Activated CD4-positive, alpha-beta T cell treated with anti-CD3 and anti-CD28 coated beads for 48 hours (primary cell): ENCODE data around the gene LACTB.

Experiments used
- DNase-seq: peaks from one replicate; pipeline ENCODE4 v3.0.0-alpha.2; 2020

Gene LACTB, protein sequence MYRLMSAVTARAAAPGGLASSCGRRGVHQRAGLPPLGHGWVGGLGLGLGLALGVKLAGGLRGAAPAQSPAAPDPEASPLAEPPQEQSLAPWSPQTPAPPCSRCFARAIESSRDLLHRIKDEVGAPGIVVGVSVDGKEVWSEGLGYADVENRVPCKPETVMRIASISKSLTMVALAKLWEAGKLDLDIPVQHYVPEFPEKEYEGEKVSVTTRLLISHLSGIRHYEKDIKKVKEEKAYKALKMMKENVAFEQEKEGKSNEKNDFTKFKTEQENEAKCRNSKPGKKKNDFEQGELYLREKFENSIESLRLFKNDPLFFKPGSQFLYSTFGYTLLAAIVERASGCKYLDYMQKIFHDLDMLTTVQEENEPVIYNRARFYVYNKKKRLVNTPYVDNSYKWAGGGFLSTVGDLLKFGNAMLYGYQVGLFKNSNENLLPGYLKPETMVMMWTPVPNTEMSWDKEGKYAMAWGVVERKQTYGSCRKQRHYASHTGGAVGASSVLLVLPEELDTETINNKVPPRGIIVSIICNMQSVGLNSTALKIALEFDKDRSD

DNA sequence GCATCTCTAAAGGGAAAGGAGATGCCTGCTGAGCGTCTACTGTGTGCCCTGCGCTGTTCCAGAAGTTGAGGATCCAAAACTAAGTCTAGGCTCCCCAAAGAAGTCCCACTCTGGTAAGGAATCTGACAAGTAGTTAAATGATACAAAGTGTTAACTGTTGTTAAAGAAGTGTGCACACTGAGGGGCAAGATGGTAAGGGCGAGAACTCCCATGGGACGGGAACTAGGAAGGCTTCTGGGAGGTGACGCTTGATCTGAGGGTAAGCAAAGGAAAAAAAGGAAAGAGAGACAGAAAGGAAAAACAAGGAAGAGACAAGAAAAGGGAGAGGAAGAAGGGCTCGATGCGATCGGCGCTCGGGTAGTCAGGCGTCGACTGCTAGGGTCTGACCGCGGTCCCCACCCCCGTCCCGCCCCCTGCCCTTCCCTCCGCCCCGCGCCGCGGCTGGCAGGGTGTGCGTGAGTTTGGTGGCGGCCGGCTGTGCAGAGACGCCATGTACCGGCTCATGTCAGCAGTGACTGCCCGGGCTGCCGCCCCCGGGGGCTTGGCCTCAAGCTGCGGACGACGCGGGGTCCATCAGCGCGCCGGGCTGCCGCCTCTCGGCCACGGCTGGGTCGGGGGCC lies at the start of gene LACTB:
Gene LACTB (plus strand): TSS at position 480 of the 620 bp plus-strand sequence. CDS start 11 bp downstream, at position 491.
- DNase-seq = peak; percentile 87

DNA sequence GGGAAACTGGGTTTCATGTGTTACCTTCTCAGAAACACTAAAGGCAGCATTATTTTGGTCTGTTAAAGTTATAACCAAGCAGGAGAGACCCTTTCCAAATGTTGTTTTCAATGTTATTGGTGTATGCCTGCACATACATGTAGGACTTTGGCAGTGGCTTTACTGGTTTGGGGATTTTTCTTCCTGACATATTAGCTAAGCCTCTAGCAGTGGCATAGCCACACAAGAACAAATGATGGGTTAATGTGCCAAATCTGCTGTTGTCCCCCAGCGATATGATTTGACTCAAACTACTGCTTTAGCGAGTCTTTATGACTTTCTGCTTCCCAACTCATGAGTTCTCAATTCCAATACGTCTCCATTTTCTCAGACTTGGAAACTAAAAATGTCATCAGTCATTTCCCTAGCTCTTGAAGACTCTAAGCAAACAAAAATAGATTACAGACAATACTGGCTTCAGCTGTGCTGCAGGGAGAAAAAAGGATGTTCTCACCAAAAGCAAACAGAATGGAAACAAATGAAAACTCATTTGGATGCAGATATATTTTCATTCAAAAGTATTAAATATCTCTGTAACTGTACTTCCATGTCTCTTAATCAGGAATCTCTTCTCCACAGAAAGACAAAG lies 49.5 kb upstream of the LACTB start:
- no peak for DNase-seq

DNA sequence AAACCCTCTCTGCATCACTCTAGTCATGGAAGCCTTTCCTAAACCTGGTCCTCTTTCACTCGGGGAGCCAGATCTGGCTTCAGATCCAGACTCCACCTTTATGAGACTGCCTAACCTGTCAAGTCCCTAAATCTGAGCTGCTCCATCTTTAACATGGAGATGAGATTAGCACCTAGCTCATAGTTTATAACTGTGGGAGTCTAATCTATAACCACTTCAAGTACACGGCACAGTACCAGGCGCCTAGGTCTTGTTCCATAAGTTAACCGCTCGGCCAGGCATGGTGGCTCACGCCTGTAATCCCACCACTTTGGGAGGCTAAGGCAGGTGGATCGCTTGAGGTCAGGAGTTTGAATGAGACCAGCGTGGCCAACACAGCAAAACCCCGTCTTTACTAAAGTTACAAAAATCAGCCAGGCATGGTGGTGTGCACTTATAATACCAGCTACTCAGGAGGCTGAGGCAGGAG lies 48.8 kb upstream of the LACTB start:
- DNase-seq = no peak

DNA sequence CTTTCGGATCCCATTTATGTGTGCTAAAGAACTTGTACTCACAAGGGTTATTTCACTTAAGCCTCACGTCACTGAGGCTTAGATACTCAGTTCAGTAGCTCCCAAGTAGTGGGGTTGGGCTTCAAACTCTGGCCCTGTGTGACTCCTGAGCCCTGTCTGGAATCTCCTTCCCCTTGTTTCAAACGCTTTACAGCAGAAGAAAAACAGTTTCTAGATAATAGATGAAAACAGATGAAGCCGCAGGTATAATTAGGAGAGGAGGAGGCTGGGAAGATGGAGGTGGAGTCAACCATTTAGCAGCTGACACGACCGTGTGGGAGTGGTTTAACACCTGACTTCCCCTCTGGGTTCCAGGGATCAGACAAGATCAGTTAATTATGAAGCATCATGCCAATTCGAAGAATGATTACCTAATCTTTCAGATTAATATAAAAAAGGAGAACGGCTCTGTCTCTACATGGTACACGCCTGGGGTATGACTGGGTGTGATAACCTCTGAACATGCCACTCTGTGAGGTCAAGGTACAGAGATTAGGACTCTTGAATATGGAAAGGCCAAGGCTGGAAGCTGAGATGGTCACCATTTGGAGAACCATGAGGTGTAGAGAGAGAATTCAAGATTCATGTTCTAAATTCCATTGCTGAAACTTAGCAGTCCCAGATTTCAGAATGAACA lies 48.0 kb upstream of the LACTB start:
- no peak for DNase-seq

DNA sequence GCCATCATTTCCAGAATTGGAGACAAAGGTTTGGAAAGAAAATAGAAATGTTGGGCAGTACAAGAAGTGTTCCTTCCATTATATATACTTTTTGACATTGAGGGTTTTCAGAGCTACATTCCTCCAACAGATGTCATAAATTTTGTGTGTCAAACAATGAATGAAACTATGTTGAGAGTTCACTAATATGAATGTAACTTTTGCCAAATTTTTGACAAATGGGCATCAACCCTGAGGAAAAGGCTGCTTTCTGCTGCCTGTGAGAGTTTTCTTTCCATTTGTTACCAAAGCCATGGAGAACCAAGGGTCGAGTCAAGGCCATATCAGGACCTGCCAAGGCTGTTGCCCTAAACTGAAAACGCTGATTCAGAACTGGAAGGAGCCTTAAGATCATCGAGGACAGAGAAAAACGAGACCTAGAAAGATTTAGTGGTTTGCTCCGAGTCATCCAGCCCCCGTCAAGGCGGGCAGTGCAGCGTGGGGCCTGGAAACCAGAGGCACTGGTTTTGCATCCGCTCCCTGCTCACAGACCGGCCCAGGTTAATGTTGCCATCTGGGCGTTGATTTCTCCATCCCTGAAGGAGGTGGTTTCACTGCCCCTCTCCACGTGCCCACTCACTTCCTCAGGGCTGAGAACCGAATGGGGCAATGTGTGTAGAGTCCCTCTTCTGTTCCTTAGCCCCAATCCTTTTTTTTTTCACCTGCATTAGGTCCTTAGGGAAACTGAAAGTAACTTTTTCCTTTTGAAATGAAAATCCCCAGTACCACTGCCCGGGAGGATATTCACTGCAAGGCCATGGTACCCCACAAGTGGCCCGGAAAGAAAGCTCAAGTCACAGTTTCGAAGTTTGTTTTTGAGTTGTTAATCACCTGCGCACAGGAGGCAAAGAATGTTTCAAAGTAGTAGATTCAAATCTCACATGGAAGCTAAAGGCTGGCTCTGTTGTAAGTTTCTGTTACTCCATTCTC lies 46.4 kb upstream of the LACTB start:
- DNase-seq = no peak

DNA sequence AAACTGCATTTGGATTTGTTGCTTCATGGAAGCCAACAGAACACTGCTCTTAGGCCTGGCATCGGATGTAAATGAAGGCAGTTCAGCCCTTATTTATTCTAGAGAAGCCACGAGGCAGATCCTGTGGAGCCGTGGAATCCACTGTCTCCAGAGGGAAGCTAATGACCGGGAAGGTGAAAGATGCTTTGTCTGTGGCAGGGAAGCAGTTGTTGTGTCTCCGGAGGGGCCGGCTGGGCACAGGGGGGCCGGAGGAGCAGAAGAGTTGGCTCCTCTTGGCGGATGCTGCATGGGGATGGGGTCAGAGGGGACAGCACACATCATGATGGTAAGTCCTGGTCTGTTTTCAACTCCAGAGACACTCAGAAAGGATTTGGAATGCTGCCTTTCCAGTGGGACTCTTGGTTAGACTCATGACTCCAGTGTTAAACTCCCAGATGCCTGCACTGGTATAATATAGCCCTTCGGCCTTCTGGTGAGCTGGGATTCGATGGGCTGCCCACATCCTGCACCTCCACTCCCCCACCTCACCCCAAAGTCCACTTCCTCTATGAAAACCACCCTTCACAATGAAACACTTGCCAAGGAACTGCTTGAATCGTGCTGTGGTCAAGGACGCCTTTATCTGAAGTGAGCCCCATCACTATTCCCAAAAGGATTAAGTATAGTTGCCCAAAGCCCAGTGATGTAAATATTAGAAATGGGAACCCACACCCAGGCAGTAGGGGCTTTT lies 45.5 kb upstream of the LACTB start:
- DNase-seq = no peak

DNA sequence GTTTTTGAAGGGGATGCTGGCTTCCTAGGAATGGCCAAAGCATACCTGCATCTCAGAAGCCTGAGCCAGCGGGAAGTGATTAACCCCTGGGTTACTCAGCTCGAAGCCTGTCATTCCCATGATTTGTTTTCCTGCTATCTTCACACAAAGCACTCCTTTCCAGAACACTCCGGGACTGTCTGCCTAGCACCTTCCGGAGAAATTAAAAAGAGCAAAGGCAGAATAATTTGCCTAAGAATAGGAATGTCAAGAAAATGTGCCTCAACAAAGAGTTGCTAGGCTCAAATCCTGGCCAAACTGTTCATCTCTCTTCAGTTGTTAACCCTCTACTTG lies 45.0 kb upstream of the LACTB start:
- DNase-seq = no peak

DNA sequence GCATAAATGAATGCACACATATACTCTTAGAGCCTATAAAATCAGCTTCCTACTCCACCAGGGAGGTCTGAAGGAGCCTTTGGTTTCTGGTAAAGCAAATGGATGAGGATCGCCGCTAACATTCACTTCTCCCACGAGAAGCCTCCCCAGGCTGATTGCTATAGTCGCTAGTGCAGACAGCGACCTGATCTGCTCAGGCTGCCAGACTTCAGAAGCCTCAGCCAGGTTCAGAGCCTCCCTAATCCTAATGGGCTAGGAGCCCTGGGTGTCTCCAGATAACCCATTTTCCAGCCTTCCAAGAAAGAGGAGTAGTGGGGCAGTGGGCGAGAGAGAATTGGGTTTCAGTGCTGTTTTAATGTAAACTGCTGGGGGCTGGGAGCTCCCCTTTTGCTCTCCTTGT lies 43.7 kb upstream of the LACTB start:
- no peak for DNase-seq

DNA sequence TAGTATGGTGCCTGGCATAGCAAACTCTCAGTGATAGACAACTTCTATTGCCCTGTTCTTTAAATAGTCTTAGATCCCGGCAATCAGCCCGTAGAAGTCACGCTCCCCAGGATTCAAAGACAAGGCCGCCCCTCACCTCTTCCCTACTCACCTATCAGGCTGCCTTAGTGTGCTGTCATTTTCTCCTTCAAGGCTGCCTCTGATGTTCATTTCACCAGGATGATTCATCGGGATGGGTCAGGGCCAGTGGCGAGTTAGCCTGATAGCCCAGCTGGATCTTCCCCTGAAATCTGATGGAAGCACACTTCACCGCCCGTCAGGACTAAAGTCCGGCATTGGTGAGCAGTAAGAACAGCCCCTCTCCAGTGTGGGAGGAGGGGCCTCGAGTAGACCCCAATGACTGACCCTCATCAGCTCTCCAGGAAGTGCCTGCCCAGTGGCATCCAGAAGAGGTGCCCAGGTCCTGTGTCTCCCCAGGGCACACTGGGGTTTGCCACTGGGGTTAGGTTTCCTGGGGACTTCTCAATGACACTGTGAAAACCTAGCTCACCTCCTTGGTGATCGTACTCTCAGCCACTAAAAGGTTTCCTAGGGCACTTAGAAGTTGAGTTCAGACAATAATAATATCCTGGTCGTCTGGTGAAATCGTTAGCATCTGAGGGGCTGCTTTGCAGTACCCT lies 41.6 kb upstream of the LACTB start:
- no peak for DNase-seq

DNA sequence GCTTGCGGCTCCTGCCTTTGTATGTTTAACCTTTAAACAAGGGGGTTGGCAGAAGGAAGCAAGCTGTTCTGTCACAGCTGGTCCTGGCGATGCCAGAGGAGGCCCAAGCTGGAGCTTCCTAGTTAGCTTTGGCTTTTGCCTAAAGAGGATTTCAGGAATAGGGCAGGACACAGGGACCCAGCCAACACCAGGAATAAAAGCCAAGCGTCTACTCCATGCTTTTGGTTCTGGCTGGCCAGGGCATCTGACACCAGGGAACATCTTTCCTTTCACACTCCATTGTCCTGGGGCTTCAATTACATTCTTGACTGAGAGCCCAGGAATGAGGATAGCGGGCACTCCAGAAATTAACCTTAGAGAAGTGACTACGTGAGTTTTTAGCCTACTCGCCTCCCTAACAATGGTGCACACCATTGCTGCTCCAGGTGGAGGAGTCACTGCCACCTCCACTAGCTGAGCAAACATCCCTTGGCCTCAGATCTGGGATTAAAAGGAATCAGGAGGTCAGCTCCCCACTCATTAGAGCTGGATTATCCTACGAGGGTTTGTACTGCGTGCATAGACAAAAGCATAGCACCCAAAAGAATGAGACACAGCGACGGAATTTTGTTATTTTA lies 40.9 kb upstream of the LACTB start:
- DNase-seq = no peak

DNA sequence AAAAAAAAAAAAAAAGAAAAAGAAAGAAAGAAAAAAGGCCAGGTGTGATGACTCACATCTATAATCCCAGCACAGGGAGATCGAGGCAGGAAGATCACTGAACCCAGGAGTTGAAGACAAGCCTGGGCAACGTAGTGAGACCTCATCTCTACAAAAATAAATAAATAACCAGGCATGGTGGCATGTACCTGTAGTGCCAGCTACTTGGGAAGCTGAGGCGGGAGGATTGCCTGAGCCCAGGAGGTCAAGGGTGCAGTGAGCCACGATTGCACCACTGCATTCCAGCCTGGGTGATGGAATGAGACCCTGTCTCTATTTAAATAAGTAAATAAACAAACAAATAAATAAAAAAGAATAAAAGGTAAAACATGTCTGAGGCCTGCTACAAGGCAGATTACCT lies 39.3 kb upstream of the LACTB start:
- no peak for DNase-seq

DNA sequence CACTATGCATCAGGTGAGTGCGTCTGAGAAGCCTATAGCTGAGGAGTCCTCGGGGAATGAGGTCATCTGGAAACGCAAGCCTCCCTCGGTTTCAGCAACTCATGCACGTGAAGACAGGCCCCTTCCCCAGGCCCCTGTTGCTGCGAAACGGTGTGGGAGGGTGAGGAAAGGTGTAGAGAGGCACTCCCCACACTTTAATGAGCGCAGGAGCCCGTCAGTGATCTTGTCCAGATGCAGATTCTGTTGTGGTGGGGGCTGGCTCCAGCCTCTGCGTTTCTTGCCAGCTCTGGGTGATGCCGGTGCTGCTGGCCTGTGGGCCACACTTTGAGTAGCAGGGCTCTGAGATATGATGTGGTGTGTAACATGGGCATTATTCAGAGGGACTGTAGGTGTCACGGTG lies 38.6 kb upstream of the LACTB start:
- DNase-seq = no peak

DNA sequence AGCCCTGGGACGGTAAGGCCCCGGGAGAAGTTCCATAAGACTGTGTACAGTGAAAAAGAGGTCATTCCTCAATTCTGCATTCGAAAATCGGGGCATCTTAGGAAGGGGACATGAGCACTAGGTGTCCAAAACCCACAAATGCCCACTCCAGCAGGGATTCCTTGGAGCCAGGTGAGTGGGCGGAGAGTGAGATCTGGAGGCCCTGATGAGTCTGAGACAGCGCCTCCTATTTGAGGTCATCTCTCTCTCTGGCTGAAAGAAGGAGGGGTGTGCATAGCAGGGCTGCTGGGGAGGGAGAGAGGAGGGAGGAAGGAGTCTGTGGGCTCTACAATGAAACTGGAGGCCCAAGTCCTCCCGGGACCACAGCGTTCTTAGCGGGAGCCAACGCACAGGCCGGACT lies 38.1 kb upstream of the LACTB start:
- DNase-seq = no peak

DNA sequence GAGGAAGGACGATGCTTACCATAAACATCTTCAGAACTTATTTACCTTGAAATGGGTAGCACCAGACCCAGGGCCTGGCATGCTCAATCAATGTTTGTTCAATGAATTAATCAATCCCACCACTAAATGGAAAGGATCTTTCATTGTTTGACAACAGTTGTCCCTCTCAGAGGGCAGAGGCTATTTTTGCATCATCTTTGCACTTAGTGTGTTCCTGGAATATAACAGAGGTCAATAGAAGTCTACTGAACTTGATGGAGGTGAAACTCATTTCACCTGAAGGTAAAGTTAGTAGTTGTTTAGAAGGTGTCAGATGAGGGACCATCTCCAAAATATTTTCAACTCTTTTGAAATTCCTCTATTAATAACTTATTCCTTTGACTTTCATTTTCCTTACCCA lies 36.9 kb upstream of the LACTB start:
- no peak for DNase-seq

DNA sequence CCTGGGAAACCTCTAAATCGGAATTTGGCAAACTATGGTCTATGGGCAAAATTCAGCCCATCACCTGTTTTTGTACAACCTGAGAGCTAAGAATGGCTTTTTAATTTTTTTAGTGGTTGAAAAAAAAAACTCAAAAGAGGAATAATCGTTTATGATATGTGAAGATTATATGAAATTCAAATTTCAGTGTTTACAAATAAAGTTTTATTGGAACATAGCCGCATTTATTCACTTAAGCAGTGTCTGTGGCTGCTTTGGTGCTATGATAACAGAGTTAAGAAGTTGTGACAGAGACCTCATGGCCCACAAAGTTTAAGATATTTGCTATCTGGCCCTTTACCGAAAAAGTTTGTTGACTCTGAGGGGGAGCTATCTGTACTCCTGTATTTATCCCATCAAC lies 36.4 kb upstream of the LACTB start:
- no peak for DNase-seq

DNA sequence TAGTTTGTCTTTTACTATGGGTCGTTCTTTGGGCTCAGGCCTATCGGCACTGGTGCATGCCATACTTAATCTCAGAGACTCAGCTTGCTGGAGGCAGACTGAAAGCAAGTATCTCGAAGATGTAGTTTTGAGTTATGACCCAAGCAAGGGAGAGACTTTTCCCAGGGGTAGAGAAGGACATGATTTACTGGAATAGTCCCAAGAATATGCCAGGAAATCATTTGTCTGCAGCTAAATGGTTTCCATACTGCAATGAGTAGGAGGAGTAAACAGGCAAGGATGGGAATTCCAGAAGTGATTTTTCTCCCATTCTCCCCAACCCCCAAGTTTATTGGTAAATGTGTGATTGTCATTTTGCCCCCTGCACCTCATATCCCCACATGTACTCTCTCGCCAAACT lies 35.4 kb upstream of the LACTB start:
- no peak for DNase-seq

DNA sequence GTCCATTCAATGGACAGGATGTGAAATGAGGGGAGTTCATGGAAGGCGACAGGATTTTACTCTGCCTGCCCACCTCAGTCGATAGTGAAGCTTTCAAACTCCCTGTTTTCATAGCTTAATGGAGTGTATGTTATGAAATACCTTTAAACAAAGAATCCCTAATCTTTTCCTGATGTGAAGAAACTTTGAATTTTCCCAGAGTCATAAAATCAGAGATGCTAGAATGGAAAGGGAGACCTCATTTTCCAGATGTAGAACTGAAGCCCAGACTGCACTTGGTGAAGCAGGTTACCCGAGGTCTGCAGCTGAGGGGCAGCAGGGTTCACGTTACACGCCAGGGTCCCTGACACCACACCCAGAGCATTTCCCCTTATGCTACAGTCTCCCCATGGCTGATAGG lies 34.7 kb upstream of the LACTB start:
- no peak for DNase-seq

DNA sequence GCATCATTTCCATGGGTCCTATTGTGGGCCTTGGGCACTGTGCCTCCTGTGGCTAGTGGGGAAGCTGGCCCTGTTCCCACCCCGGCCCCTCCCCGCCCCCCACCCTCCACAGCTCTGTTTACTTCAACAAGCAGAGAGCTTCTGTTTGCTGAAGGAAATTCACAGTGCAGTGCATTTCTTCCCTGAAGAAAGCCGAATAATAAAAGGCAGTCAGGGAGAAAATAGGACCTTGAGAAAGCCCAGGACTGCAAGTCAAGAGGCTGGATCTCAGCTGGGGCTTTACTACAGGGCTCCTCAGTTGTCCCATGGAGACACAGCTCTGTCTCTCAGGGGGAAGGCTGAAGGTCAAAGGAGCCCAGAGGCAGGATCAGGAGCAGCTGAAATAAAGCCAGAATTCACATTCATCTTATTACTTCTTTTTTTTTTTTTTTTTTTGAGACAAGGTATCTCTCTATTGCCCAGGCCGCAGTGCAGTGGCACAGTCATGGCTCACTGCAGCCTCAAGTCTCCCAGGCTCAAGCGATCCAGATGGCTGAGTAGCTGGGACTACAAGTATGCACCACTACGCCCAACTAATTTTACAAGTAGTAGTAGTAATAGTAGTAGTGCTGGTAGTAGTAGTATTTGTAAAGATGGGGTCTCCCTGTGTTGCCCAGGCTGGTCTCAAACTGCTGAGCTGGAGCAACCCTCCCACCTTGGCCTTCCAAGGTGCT lies 33.0 kb upstream of the LACTB start:
- DNase-seq = no peak

DNA sequence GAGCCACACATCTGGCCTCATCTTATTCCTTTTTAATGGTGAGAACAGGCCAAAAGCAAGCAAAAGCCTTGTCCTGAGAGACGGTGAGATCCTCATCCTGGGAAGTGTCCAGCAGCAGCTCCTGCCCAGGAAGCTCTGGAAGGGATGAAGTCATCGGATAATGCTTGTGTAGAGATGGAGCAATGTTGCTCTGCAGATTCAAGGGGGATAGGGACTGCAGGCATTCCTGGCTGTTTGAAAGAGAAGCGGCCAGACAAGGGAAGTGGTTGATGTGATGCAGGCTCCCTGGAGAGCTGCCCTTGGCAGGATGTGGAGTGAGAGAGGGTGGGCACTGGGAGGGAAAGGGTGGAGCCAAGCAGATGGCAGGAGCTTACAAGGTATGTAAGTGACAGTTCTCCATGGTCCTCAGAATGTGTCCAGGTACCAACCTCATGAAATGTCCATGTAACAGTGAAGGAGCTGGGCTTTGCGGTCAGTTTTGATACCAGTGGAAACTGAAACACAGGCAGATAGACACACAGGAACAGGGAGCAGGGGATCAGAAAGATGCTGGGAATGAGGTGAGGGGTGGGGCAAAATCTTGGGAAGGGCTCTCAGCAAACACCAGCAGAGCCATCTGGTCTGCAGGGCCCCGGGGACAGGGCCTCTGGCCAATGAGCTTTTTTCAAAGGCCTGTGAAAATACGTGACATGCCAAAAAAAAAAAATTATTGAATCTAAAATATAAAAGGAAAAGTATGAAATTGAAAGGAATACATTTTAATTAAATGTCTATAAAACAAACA lies 32.2 kb upstream of the LACTB start:
- DNase-seq = no peak
